Measurements from ENCODE around the gene DLX1.

DLX1 gene

DNA sequence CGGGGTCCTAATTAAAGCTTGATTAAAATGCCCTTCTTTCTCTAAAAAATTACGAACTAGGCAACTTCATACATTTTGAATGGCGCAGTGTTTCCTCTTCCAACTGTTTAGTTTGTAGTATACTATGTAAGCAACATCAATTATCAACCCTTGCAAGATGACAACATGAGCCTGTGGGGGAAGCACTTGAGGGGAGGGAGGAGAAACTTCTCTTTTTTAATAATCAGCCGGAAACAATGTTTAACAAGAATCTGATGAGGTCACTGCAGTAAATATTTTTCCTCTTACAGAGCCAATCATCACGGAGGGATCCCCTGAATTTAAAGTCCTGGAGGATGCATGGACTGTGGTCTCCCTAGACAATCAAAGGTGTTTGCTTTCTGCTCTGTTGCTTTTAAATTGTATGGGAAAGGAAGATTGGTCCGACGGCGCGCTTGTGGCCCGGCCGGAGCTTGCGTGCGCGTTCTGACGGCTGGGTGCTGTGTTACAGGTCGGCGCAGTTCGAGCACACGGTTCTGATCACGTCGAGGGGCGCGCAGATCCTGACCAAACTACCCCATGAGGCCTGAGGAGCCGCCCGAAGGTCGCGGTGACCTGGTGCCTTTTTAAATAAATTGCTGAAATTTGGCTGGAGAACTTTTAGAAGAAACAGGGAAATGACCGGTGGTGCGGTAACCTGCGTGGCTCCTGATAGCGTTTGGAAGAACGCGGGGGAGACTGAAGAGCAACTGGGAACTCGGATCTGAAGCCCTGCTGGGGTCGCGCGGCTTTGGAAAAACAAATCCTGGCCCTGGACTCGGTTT, 5.3 kb upstream of the DLX1 start:
- TF ChIP-seq POLR2AphosphoS5 (IDR thresholded peaks at IDR 0.05; ENCODE audit: low read depth, low read length) = no peak
- no peak for TF ChIP-seq POU2F2 (IDR thresholded peaks at IDR 0.05; ENCODE audit: low read depth, low read length)
- TF ChIP-seq POLR2A (IDR thresholded peaks at IDR 0.05; ENCODE audit: low read depth, low read length) = no peak
- no peak for TF ChIP-seq SPI1 (IDR thresholded peaks at IDR 0.05; ENCODE audit: low read depth, low read length)
- TF ChIP-seq TAF1 (IDR thresholded peaks at IDR 0.05; ENCODE audit: low read depth, low read length) = no peak
- FAIRE-seq (no peak), DNase-seq (ENCODE audit: insufficient read length, low spot score) (no peak)

DNA sequence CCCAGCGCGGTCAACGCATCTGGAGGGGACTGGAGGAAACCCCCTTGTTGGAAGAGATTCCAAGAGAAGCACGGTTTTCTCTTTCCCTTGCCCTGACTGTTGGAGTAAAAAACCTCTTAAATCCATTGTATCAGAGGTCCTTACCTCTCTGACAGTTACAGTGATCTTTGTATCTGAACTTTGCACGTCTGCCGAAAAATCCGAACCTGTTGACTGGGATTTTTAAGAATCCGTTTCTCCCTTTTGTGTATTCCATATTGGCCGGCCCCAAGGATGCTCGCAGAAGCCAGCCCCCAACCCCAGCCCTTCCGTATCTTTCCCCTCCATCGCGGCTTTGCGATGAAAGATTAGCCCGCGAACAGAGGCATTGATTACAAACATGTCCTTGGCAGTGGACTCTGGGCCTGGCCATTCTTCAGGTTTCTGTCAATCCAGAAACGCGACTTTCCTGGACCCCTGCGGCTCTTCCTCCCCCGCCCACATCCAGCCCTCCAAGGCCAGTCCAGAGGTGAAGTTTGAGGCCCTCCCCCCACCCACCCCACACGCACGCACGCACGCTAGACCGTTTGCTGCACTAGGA, 4.6 kb upstream of the DLX1 start:
- FAIRE-seq = no peak
- no peak for DNase-seq (ENCODE audit: insufficient read length, low spot score)
- TF ChIP-seq POLR2AphosphoS5 (IDR thresholded peaks at IDR 0.05; ENCODE audit: low read depth, low read length) = no peak
- TF ChIP-seq SPI1 (IDR thresholded peaks at IDR 0.05; ENCODE audit: low read depth, low read length) = no peak
- no peak for TF ChIP-seq PAX5 (IDR thresholded peaks at IDR 0.05; ENCODE audit: insufficient read depth, low read length, severe bottlenecking)
- no peak for TF ChIP-seq POU2F2 (IDR thresholded peaks at IDR 0.05; ENCODE audit: low read depth, low read length)
- no peak for TF ChIP-seq POLR2A (IDR thresholded peaks at IDR 0.05; ENCODE audit: low read depth, low read length)
- no peak for TF ChIP-seq TAF1 (IDR thresholded peaks at IDR 0.05; ENCODE audit: low read depth, low read length)

DNA sequence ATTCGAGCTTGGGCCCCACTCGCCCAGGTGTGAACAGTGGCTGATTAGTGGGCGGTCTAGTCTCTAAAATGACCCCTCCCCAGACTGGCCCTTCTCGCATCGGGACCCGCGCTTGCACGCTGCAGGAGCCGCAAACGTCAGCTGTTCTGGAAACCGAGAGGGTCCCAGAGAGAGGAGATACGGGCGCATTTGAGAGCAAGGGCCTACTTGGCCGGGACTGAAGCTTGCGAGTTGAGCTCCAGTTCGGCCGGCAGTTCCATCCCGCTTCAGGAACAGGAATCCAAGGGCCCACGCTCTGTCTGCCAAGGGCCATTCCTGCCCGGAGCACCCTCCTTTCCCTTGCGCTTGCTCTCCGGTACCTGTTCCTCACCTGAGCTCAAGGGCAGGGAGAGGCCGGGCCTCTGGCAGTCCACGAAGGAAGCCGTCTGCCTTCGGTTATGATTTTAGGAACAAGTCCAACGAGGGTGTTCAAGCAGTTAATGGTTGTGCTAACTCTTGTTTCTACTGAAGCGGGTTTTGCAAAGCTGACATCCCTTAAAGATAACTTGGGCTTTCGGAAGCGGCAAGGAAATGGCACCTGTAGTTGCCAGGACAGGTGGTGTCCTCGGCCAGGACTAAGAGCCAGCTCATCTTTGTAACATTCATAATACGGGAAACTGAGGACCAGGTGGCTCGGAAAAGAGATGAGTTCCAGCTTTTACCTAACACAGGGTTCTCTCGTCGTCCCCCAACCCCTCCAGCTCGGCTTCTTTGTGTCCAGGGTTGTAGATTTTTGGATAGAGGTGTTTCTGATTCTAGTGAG, 3.9 kb upstream of the DLX1 start:
- TF ChIP-seq POU2F2 (IDR thresholded peaks at IDR 0.05; ENCODE audit: low read depth, low read length) = no peak
- TF ChIP-seq POLR2AphosphoS5 (IDR thresholded peaks at IDR 0.05; ENCODE audit: low read depth, low read length) = no peak
- no peak for TF ChIP-seq SPI1 (IDR thresholded peaks at IDR 0.05; ENCODE audit: low read depth, low read length)
- no peak for TF ChIP-seq PAX5 (IDR thresholded peaks at IDR 0.05; ENCODE audit: insufficient read depth, low read length, severe bottlenecking)
- no peak for TF ChIP-seq POLR2A (IDR thresholded peaks at IDR 0.05; ENCODE audit: low read depth, low read length)
- no peak for TF ChIP-seq TAF1 (IDR thresholded peaks at IDR 0.05; ENCODE audit: low read depth, low read length)
- FAIRE-seq (no peak), DNase-seq (ENCODE audit: insufficient read length, low spot score) (no peak)

DNA sequence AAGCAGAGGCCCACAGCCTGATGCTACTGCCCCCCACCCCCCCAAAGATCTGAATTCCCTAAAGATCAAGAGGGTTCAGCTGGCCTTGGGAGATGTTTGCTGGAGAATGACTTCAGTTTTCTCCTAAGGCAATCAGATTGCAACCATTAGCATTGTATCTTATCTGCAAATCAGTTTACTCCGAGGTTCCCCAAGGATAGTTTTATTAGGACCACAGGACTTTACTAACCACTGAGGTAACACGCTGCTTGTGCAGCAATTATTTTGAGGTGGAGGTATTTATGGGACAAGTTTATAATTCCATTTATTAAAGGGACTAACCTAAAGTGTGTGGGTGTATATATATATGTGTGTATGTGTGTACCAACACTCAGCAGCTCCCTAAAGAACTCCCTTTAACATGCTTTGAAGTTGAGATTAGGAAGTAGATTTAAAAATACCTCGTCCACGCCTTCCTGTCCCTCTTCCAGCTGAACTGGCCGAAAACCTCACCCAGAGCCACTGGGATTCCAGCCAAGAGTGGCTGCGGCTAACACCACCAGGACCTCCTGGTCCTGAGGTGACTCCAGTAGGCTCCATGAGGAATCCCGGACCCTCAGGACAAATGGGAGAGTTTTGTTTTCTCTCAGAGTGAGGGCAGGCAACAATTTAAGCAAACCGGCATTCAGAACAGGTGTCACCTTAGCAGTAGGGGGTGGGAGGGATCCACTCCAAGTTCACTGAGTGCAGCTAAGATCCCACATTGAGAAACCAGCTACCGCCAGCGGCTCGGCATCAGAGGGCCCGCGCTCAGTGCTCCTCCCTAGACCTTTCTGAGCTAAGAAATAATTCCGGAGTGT, 3.0 kb upstream of the DLX1 start:
- DNase-seq (ENCODE audit: insufficient read length, low spot score) (no peak), FAIRE-seq (no peak)
- TF ChIP-seq POLR2AphosphoS5 (IDR thresholded peaks at IDR 0.05; ENCODE audit: low read depth, low read length) = no peak

DNA sequence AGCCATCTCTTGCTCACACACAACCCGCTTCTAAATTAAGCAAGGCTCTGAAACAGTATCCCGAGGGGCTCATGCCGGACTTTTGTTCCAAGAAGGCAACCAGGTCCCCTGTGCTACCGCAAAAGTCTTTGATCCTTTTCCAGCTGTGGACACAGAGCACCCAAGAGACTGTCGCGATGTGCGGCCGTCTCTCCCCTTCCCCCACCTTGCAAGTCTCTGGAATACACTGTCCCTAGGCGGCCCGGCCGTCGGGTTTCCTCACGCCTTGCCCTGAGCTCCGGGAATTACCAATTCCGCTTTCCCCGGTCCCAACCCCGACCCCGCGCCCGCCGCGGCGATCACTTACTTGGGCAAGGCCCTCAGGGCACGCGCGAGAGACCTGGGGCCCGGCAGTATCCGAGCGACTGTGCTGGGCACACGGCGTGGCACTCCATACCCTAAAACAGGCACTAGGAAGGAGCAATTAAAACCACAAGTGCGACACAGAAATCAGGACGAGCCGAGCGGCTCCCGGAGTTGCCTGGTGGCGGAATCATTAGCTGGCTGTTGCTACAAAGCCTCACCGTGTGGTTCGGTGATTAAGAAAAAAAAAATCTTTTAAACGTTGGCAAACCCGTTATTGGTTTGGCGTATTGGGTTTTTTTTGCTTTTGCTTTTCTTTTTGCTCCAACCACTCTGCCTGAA, 2.2 kb upstream of the DLX1 start:
- DNase-seq (ENCODE audit: insufficient read length, low spot score) (no peak), FAIRE-seq (no peak)
- TF ChIP-seq POLR2A (IDR thresholded peaks at IDR 0.05; ENCODE audit: low read depth, low read length) = no peak
- TF ChIP-seq PAX5 (IDR thresholded peaks at IDR 0.05; ENCODE audit: insufficient read depth, low read length, severe bottlenecking) = no peak
- TF ChIP-seq POLR2AphosphoS5 (IDR thresholded peaks at IDR 0.05; ENCODE audit: low read depth, low read length) = no peak
- TF ChIP-seq SPI1 (IDR thresholded peaks at IDR 0.05; ENCODE audit: low read depth, low read length) = no peak
- no peak for TF ChIP-seq TAF1 (IDR thresholded peaks at IDR 0.05; ENCODE audit: low read depth, low read length)
- TF ChIP-seq POU2F2 (IDR thresholded peaks at IDR 0.05; ENCODE audit: low read depth, low read length) = no peak

DNA sequence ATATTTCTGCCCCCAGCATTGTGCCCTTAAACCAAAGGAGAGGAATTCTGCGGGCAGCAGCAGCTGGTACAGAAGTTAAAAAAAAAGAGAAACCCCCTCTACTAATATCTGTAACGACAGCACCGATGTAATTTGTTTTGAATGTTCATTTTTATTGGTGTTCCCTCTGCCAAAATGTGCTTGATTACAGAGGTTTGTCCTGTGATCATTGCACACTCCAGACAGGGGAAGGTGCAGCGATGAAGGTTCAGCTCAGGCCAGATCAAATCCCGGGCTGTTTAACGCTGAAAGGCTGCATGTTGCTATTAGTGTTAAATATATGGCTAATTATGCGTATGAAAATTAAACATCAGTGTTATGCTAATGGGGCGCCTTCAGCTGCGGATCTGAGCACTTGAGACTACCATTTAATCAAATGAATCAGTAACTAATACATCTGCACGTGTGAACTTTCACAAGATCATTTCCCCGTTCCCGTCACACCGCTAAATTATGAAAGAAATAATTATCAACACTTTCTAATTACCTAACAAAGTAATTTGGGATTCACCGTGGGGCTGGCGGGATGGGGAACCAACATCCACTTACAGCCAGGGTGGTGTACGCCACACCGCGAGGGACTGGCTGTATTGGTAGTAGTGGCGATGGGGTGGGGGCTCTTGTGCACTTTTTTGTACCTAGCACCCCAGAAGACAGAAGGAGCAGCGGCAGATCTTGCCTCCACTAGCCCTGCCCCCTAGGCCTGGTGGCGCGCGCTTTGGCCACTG, 1.5 kb upstream of the DLX1 start:
- DNase-seq (ENCODE audit: insufficient read length, low spot score) = no peak
- no peak for FAIRE-seq

DNA sequence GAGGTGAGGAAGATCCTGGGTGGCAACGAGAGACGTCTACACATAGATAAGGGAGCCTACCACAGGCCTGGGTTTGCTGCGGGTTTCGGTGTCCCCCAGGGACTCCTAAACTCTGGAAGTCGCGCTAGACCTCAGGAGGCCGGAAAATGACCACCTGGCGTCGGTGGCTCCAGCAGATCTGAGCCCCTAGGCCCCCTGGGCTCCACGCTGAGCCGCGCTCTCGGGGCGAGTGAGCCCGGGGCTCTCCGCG, 987 bp upstream of the DLX1 start:
- DNase-seq (ENCODE audit: insufficient read length, low spot score) (no peak), FAIRE-seq (no peak)
- TF ChIP-seq PAX5 (IDR thresholded peaks at IDR 0.05; ENCODE audit: insufficient read depth, low read length, severe bottlenecking) = no peak
- TF ChIP-seq POLR2A (IDR thresholded peaks at IDR 0.05; ENCODE audit: low read depth, low read length) = no peak
- TF ChIP-seq POLR2AphosphoS5 (IDR thresholded peaks at IDR 0.05; ENCODE audit: low read depth, low read length) = no peak
- TF ChIP-seq TAF1 (IDR thresholded peaks at IDR 0.05; ENCODE audit: low read depth, low read length) = no peak
- no peak for TF ChIP-seq POU2F2 (IDR thresholded peaks at IDR 0.05; ENCODE audit: low read depth, low read length)
- TF ChIP-seq SPI1 (IDR thresholded peaks at IDR 0.05; ENCODE audit: low read depth, low read length) = no peak

More for the DNA sequence above, 1.5 kb upstream of the DLX1 start:
- TF ChIP-seq POLR2A (IDR thresholded peaks at IDR 0.05; ENCODE audit: low read depth, low read length) (no peak), TAF1 (IDR thresholded peaks at IDR 0.05; ENCODE audit: low read depth, low read length) (no peak), POU2F2 (IDR thresholded peaks at IDR 0.05; ENCODE audit: low read depth, low read length) (no peak), PAX5 (IDR thresholded peaks at IDR 0.05; ENCODE audit: insufficient read depth, low read length, severe bottlenecking) (no peak), SPI1 (IDR thresholded peaks at IDR 0.05; ENCODE audit: low read depth, low read length) (no peak), POLR2AphosphoS5 (IDR thresholded peaks at IDR 0.05; ENCODE audit: low read depth, low read length) (no peak)
